Raji (cell line): Measurements from ENCODE around the gene SFXN5.

ENCODE experiments used
- POLR2A ChIP-seq: IDR thresholded peaks from 2 replicates; pipeline ENCODE4 v1.6.1; 2011; ENCODE audit warnings: low read depth, low read length, control low read depth; ENCODE audit not compliant: insufficient read depth

The SFXN5 gene

GRCh38 chr2:72892506-72893173 is 178.9 kb downstream of the SFXN5 start:
- TF ChIP-seq POLR2A: no peak
